IMR-90 (cell line): ENCODE data around the gene FOXL3. TPM values are rescaled to one million over a fixed set of nuclear protein-coding genes. Genes with fewer than 3 reads are reported as not detected.

Experiments used
- ATAC-seq: fragments of 200-7000 bp; cut with Tn5 transposase; 2 replicates; pipeline ENCODE4 v1.9.1; 2020; ENCODE audit warnings: low read depth, mild to moderate bottlenecking, moderate library complexity
- BruUV-seq: library from RNA; stranded (reverse); fragments of 400-500 nt; replicated peaks from 2 replicates; lab custom pipeline; 2021; lab: Mats Ljungman, UMichigan
- CTCF ChIA-PET: fragments of 300-600 bp; formaldehyde crosslinking; extraction: SDS; loops from one replicate; lab custom pipeline; 2021; ENCODE audit warnings: antibody characterized with exemption; lab: Yijun Ruan, JAX
- POLR2A ChIA-PET: fragments of 300-600 bp; sonication (Branson Sonifier 250); formaldehyde crosslinking; loops from one replicate; lab custom pipeline; 2022; ENCODE audit warnings: antibody characterized with exemption; ENCODE audit not compliant: unreplicated experiment; lab: Charles Lee
- DNase-seq: peaks from one replicate; pipeline ENCODE4 v3.0.0; 2013
- H2AFZ ChIP-seq: replicated peaks from 2 replicates; pipeline ENCODE3; 2013; ENCODE audit warnings: low read length, mild to moderate bottlenecking; ENCODE audit not compliant: poor library complexity
- H2AK5ac ChIP-seq: 2 replicates; pipeline ENCODE4 v1.6.1; 2013; ENCODE audit warnings: low read depth, low read length, inconsistent platforms
- H2AK9ac ChIP-seq: replicated peaks from 2 replicates; pipeline ENCODE3; 2013; ENCODE audit warnings: mild to moderate bottlenecking, low read depth, low read length, moderate library complexity; ENCODE audit not compliant: poor library complexity
- H2BK120ac ChIP-seq: 2 replicates; pipeline ENCODE4 v1.6.1; 2013; ENCODE audit warnings: low read depth, low read length, inconsistent platforms
- H2BK15ac ChIP-seq: 3 replicates; pipeline ENCODE4 v1.6.1; 2013; ENCODE audit warnings: low read depth, low read length, inconsistent platforms
- H2BK20ac ChIP-seq: 2 replicates; pipeline ENCODE4 v1.6.1; 2013; ENCODE audit warnings: low read depth, mild to moderate bottlenecking, inconsistent platforms, low read length, moderate library complexity
- H2BK5ac ChIP-seq: 2 replicates; pipeline ENCODE4 v1.6.1; 2013; ENCODE audit warnings: mild to moderate bottlenecking, low read depth, low read length, inconsistent platforms; ENCODE audit not compliant: poor library complexity, severe bottlenecking
- H3K14ac ChIP-seq: replicated peaks from 2 replicates; pipeline ENCODE4 v1.6.1; 2013; ENCODE audit warnings: low read depth, low read length, inconsistent platforms
- H3K18ac ChIP-seq: 2 replicates; pipeline ENCODE4 v1.6.1; 2013; ENCODE audit warnings: low read depth, low read length, control low read depth
- H3K23ac ChIP-seq: 2 replicates; pipeline ENCODE4 v1.6.1; 2013; ENCODE audit warnings: low read depth, low read length, inconsistent platforms
- H3K27ac ChIP-seq: 2 replicates; pipeline ENCODE4 v1.5.1; 2013; ENCODE audit warnings: mild to moderate bottlenecking, control low read depth, low read length; ENCODE audit not compliant: insufficient read depth
- H3K27me3 ChIP-seq: 2 replicates; pipeline ENCODE4 v1.6.1; 2013; ENCODE audit warnings: low read length; ENCODE audit not compliant: control insufficient read depth, insufficient read depth
- H3K36me3 ChIP-seq: 2 replicates; pipeline ENCODE4 v1.6.1; 2013; ENCODE audit warnings: low read length, mixed read lengths; ENCODE audit not compliant: control insufficient read depth, insufficient read depth
- H3K4ac ChIP-seq: 2 replicates; pipeline ENCODE4 v1.6.1; 2013; ENCODE audit warnings: low read depth, low read length, inconsistent platforms
- H3K4me1 ChIP-seq: 2 replicates; pipeline ENCODE4 v1.6.1; 2013; ENCODE audit warnings: low read length, mixed read lengths; ENCODE audit not compliant: control insufficient read depth, insufficient read depth
- H3K4me2 ChIP-seq: 2 replicates; pipeline ENCODE4 v1.6.1; 2013; ENCODE audit warnings: low read depth, mild to moderate bottlenecking, control low read depth, low read length, moderate library complexity
- H3K4me3 ChIP-seq: 2 replicates; pipeline ENCODE4 v1.5.1; 2013; ENCODE audit warnings: low read depth, mild to moderate bottlenecking, control low read depth, low read length, moderate library complexity; ENCODE audit not compliant: insufficient read depth
- H3K56ac ChIP-seq: 2 replicates; pipeline ENCODE4 v1.6.1; 2013; ENCODE audit warnings: low read length, inconsistent platforms; ENCODE audit not compliant: insufficient read depth; ENCODE audit errors: extremely low read depth
- H3K79me1 ChIP-seq, 2 experiments: 2 replicates each; pipeline ENCODE4 v1.6.1; 2013; ENCODE audit warnings: low read length in 2 of 2, inconsistent platforms in 1 of 2, low read depth in 1 of 2
- H3K9ac ChIP-seq: 2 replicates; pipeline ENCODE4 v1.6.1; 2013; ENCODE audit warnings: low read depth, low read length, control low read depth
- H3K9me1 ChIP-seq: 2 replicates; pipeline ENCODE4 v1.6.1; 2013; ENCODE audit warnings: low read length, inconsistent platforms; ENCODE audit not compliant: insufficient read depth
- H3K9me3 ChIP-seq: 2 replicates; pipeline ENCODE4 v1.6.1; 2013; ENCODE audit warnings: low read length; ENCODE audit not compliant: control insufficient read depth, insufficient read depth
- H4K20me1 ChIP-seq: 2 replicates; pipeline ENCODE4 v1.6.1; 2013; ENCODE audit warnings: low read length, inconsistent platforms; ENCODE audit not compliant: insufficient read depth
- H4K5ac ChIP-seq: 2 replicates; pipeline ENCODE4 v1.6.1; 2013; ENCODE audit warnings: mild to moderate bottlenecking, low read depth, low read length, control low read depth
- H4K8ac ChIP-seq, 2 experiments: 2 replicates each; pipeline ENCODE4 v1.6.1; 2013; ENCODE audit warnings: low read depth in 2 of 2, low read length in 2 of 2, control low read depth in 1 of 2, inconsistent platforms in 1 of 2
- H4K91ac ChIP-seq: 2 replicates; pipeline ENCODE4 v1.6.1; 2013; ENCODE audit warnings: low read depth, low read length, inconsistent platforms; ENCODE audit not compliant: insufficient read depth
- BHLHE40 ChIP-seq: fragments of 150-350 bp; IDR thresholded peaks from 2 replicates; pipeline ENCODE4 v1.6.1; 2016; ENCODE audit warnings: mild to moderate bottlenecking, low read depth, low read length
- CEBPB ChIP-seq: IDR thresholded peaks from 2 replicates; pipeline ENCODE4 v1.6.1; 2012; ENCODE audit warnings: low read depth, low read length, improper control_type of control experiment
- CHD1 ChIP-seq: IDR thresholded peaks from 2 replicates; pipeline ENCODE4 v1.6.1; 2012; ENCODE audit warnings: low read depth, low read length, improper control_type of control experiment
- CTCF ChIP-seq: conservative IDR thresholded peaks from 2 replicates; pipeline ENCODE4 v1.5.1; 2012; ENCODE audit warnings: mild to moderate bottlenecking, low read depth, low read length, improper control_type of control experiment
- ELK1 ChIP-seq: fragments of 150-350 bp; IDR thresholded peaks from 2 replicates; pipeline ENCODE4 v1.6.1; 2016; ENCODE audit warnings: low read depth, mild to moderate bottlenecking, low read length, moderate library complexity, borderline replicate concordance
- FOS ChIP-seq: fragments of 150-350 bp; IDR thresholded peaks from 2 replicates; pipeline ENCODE4 v1.6.1; 2016; ENCODE audit warnings: low read depth, low read length
- MAZ ChIP-seq: IDR thresholded peaks from 2 replicates; pipeline ENCODE4 v1.6.1; 2012; ENCODE audit warnings: low read depth, mild to moderate bottlenecking, low read length, improper control_type of control experiment, moderate library complexity, borderline replicate concordance
- MXI1 ChIP-seq: IDR thresholded peaks from 2 replicates; pipeline ENCODE4 v1.6.1; 2012; ENCODE audit warnings: low read depth, mild to moderate bottlenecking, low read length, moderate library complexity, borderline replicate concordance
- NFE2L2 ChIP-seq: fragments of 150-350 bp; IDR thresholded peaks from 2 replicates; pipeline ENCODE4 v1.6.1; 2016; ENCODE audit warnings: low read depth, mild to moderate bottlenecking, low read length
- POLR2A ChIP-seq: IDR thresholded peaks from 2 replicates; pipeline ENCODE4 v1.6.1; 2012; ENCODE audit warnings: mild to moderate bottlenecking, low read depth, low read length
- RCOR1 ChIP-seq: IDR thresholded peaks from 2 replicates; pipeline ENCODE4 v1.6.1; 2012; ENCODE audit warnings: mild to moderate bottlenecking, low read length, improper control_type of control experiment; ENCODE audit not compliant: insufficient replicate concordance
- RFX5 ChIP-seq: IDR thresholded peaks from 2 replicates; pipeline ENCODE4 v1.8.0; 2012; ENCODE audit warnings: low read depth, mild to moderate bottlenecking, low read length, moderate library complexity
- SMC3 ChIP-seq: fragments of 150-350 bp; IDR thresholded peaks from 2 replicates; pipeline ENCODE4 v1.6.1; 2016; ENCODE audit warnings: low read depth, mild to moderate bottlenecking, antibody characterized with exemption, low read length, moderate library complexity
- USF2 ChIP-seq: fragments of 150-350 bp; IDR thresholded peaks from 2 replicates; pipeline ENCODE4 v1.6.1; 2017; ENCODE audit warnings: mild to moderate bottlenecking, antibody characterized with exemption, low read length, low read depth
- WGBS, 2 experiments: methylation state at CpG; one replicate each; pipeline versions ENCODE4 v1.1.5 to v1.1.7; 2013; ENCODE audit warnings: missing lambda C conversion rate in 2 of 2; ENCODE audit not compliant: insufficient read length in 1 of 2; ENCODE audit errors: extremely low coverage in 2 of 2; 5-methylcytosine and 5-hydroxymethylcytosine counted together
- dilution Hi-C: fragments of 300-500 bp; cut with HindIII; formaldehyde crosslinking; loops from one replicate; pipeline ENCODE4 v1.14.3; 2018; ENCODE audit warnings: low sequenced_read_pairs; ENCODE audit not compliant: unreplicated experiment
- in situ Hi-C: fragments of 300-500 bp; cut with MboI; formaldehyde crosslinking; loops from 3 replicates; pipeline ENCODE4 v1.14.3; 2019; ENCODE audit warnings: low sequenced_read_pairs, inconsistent platforms, mixed read lengths
- intact Hi-C: fragments of 100-400 bp; cut with micrococcal nuclease; formaldehyde crosslinking; loops from 2 replicates; pipeline ENCODE4 v1.10.0; 2022
- polyA plus RNA-seq, 3 experiments: library from polyadenylated mRNA; depleted of rRNA; stranded (reverse); fragments of >200 nt; gene quantifications; 2 replicates each; pipeline ENCODE4 v1.2.3, GENCODE V29; 2012; ENCODE audit warnings: low replicate concordance in 1 of 3
- total RNA-seq: library from RNA; depleted of rRNA; stranded (reverse); fragments of >200 nt; gene quantifications from 2 replicates; pipeline ENCODE4 v1.2.3, GENCODE V29; 2012

FOXL3 gene
- total and polyA plus RNA-seq, 2 of the 4 experiments (the other 2 are of a cell fraction) = not detected

- no peak overlapping the region for H4K91ac ChIP-seq
- TF ChIP-seq NFE2L2 (no peak), MAZ (no peak), USF2 (no peak), CTCF (no peak), CEBPB (no peak), SMC3 (no peak), ELK1 (no peak), MXI1 (no peak), POLR2A (no peak), FOS (no peak), RCOR1 (no peak), BHLHE40 (no peak), RFX5 (no peak), CHD1 (no peak)
These were observed 12.4 kb downstream of the FOXL3 start for GRCh38 chr7:302054-302992.

More at GRCh38 chr7:302054-302992, 12.4 kb downstream of the FOXL3 start:
- no peak overlapping the region for H3K4ac ChIP-seq
- H3K4me2 ChIP-seq = no peak overlapping the region
- 0 out of 2 replicates have a peak, but pooled peaks cover 4% of the 10 kb centered on the region for H3K9me1 ChIP-seq
- no peaks in the 10 kb centered on the region for H3K79me1 ChIP-seq
- no peak overlapping the region for H2AK9ac ChIP-seq
- no peak overlapping the region for H3K14ac ChIP-seq
- no peak overlapping the region for H2BK5ac ChIP-seq
- no peak overlapping the region for H4K5ac ChIP-seq
- H3K4me3 ChIP-seq = no peak overlapping the region
- WGBS, 2 experiments = no CpG with 5 or more reads among the region's 18 CpGs
- in situ Hi-C loops (no loop called here), dilution Hi-C loops (no loop called here), intact Hi-C loops (no loop called here)
- H2BK20ac ChIP-seq = no peak overlapping the region
- H3K56ac ChIP-seq = no peak overlapping the region
- no peak overlapping the region for H2AK5ac ChIP-seq
- H3K27me3 ChIP-seq = peaks cover 26% of the 10 kb centered on the region; the same call in 1 of the 2 replicates
- ChIA-PET POLR2A (no interaction called here), CTCF (no interaction called here)
- H2AFZ ChIP-seq = no peak overlapping the region
- no peak overlapping the region for H2BK15ac ChIP-seq
- H3K23ac ChIP-seq = no peak overlapping the region
- H4K8ac ChIP-seq = no peak overlapping the region
- ATAC-seq (no peak), DNase-seq (no peak)
- H3K4me1 ChIP-seq = no peaks in the 10 kb centered on the region
- peaks cover 3% of the 10 kb centered on the region; the same call in 1 of the 2 replicates for H4K20me1 ChIP-seq
- BruUV-seq = no TSS peak
- H3K18ac ChIP-seq = no peak overlapping the region
- no peak overlapping the region for H3K27ac ChIP-seq
- no peaks in the 10 kb centered on the region for H3K36me3 ChIP-seq
- H2BK120ac ChIP-seq = no peak overlapping the region
- no peaks in the 10 kb centered on the region; the same call in 1 of the 2 replicates for H3K9me3 ChIP-seq
- no peak overlapping the region for H3K9ac ChIP-seq
